GM19025 (cell line): Measurements from ENCODE around the gene ANKRD10.
"Not testable (repeated sequence)": the region's sequence is repeated elsewhere in the genome, so short reads cannot be mapped to it uniquely, and the experiment has no call there.

Source experiments
- ATAC-seq: cut with Tn5 transposase; IDR thresholded peaks from one replicate; pipeline ENCODE4 v1.9.1; 2021; ENCODE audit warnings: mild to moderate bottlenecking, low read depth, moderate library complexity; ENCODE audit not compliant: unreplicated experiment

Gene ANKRD10

DNA sequence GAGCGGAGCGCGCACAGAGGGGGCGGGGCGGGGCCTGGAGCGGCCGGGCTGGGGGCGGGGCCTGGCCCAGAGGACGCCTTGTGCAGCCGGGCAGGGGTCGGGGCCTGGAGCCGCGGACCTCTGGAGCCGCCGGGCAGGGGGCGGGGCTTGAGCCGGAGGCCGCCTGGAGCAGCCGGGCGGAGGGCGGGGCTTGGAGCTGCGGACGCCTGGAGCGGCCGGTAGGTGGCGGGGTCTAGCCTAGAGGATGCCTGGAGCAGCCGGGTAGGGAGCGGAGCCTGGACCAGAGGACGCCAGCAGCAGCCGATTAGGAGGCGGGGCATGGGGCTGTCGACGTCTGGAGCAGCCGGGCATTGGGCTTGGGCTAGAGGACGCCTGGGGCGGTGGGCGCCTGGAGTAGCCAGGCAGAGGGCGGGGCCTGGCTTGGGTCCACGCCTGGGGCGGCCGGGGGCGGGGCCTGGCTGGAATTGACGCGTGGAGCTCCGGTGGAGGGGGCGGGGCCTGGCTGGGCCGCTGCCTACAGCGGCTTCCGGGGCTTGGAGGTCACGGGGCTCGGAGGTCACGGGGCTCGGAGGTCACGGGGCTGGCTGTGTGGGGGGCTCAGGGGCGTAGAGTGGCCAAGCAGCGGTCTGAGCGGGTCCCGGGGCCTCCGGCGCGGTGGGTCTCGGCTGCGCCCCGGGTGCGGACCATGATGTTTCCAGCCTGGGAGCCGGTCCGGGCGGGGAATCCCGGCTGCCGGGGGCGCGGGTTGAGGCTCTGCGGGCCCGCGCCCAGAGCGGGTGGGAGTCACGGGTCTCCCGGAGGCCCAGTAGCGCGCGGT lies at the start of gene ANKRD10:
TSS of gene ANKRD10 (minus strand) at position 13 of the 817 bp plus-strand sequence. CDS start 135 bp downstream, outside the sequence.
- ATAC-seq = peak; percentile 70

DNA sequence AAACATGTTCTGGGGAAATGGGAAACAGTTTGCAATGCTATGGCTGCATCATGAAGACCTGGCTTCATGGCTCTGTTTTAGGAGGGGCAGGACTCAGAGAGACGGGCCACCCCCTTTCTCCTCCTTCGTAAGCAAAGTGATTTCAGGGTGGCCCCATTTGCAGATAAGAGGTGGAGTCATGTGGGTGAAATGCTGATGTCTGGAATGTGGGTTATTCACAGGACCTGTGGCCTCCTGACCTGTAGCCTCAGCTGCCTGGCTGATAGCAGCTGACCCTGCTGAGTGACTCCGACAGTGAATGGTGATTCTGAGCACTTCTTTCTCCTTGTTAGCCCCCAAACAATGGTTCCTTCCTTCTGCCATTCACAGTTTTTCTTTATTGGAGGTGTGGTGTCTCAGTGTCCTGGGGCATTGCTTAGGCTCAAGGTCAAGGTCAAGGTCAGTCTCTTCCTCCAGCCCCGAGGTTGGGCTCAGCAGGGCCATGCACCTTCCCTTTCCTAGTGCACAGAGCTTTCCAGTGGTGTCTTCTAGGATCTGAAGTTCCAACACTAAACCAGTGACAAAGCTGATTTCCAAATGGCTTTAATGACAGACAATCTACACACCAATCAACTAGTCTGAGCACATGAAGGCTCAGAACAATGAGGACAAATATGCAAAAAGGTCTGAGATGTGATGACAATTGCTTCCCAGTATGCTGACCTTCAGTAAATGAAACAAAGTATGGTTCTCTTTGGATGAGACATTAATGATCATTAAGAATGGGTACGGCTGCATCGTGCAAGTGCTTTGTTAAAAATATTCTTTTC lies 49.6 kb upstream of the ANKRD10 start:
- ATAC-seq = no peak

DNA sequence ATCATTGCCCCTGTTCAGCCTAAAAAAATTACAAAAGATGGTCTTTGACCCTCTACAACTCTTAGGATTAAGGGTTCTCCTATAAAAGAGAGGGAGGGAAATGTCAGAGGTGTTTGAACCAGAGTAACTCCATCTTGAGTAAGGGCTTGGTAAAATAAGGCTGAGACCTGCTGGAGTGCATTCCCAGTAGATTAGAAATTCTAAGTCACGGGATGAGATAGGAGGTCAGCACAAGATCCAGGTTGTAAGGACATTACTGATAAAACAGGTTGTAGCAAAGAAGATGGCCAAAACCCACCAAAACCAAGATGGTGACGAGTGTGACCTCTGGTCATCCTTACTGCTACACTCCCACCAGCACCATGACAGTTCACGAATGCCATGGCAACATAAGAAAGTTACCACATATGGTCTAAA lies 48.7 kb upstream of the ANKRD10 start:
- no peak for ATAC-seq

DNA sequence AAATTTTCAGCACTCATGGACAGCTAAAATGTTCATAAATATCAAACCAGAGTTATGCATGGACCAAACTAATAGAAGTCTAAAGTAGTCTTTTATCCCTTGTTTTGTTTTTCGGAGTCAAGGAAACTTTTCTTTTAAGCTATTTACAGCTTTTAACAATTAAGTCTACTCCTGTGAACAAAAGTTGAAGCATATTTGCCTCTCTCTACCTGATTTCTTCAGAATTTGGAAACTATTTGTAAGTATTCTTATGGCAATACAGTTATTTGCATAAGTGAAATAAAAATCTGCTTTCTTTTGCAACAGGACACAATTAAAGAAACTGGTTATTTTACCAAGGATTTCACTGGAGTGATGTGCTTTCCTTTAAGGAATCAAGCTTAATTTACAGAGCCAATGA lies 47.1 kb upstream of the ANKRD10 start:
- ATAC-seq = no peak

DNA sequence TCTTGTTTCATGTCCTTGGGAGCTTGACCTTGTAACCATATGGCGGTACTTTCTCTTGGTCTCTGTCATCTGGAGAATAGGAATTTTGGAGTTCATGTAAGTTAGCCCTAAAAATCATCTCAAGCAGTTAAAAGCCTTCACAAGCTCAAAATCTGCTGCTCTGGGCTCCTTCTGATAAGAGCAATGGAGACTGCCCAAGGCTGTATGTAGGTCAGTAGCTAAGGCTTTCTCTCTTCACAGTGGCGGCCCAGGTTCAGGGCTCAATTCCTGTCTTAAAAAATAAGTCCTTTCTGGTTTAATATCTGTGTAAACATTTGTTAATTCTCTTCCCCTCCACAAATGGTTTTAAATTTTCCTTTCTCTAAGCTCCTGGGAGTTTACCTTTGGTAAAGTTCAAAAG lies 45.3 kb upstream of the ANKRD10 start:
- ATAC-seq = no peak

DNA sequence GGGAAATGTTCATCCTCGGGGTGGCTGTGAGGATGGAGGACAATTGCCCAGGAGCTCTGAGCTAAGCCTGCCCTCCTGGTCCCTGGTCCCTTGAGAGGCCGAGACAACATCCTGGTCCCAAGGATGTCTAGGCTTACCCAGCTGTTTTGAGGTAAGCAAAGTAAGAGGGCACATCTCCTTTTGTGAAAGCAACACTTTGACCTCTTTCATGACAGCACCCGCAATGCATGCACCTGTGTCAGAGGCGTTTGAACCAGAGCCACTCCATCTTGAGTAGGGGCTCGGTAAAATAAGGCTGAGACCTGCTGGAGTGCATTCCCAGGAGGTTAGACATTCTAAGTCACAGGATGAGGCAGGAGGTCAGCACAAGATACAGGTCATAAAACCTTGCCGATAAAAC lies 43.1 kb upstream of the ANKRD10 start:
- no peak for ATAC-seq

DNA sequence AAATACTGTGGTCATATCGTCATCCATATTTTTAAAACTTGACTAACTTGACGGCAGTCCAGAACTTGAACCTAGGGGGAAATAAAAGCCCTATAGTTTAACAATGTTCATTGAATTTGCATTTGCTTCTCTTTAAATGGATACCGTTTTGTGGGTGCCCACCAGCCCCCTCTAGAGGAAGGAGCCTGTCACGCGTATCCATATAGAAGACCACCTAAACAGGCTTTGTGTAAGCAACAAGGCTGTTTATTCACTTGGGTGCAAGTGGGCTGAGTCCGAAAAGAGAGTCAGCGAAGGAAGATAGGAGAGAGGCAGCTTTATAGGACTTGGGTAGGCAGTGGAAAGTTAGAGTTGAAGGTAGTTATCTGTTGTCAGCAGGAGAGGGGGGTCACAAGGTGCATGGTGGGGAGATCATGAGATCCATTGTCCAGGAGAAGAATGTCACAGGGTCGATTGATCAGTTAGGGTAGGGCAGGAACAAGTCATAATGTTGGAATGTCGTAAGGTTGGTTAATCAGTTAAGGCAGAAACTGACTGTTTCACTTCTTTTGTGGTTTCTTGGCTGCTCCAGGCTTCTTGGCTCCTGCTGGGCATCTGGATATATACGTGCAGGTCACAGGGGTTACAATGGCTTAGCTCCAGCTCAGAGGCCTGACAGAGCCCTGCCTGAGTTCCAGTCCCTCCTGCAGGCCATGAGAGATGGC lies 42.5 kb upstream of the ANKRD10 start:
- no peak for ATAC-seq

DNA sequence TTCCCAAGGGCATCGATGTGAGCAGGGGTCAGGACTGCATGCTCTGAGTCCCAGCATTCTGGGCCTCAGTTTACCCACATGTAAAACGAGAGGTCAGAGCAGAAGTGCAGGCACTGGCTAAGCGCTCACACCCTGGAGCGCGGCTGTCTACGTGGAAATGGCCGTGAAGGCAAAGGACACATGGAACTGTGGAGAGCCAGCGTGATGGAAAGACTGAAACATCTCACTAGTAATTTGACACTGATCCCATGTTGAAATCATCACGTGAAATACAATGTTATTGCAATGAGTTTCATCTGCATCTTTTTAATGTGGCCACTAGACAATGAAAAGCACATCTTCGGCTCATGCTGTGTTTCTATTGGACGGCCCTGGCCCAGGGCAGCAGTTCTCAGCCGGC lies 41.3 kb upstream of the ANKRD10 start:
- not testable (repeated sequence) for ATAC-seq

DNA sequence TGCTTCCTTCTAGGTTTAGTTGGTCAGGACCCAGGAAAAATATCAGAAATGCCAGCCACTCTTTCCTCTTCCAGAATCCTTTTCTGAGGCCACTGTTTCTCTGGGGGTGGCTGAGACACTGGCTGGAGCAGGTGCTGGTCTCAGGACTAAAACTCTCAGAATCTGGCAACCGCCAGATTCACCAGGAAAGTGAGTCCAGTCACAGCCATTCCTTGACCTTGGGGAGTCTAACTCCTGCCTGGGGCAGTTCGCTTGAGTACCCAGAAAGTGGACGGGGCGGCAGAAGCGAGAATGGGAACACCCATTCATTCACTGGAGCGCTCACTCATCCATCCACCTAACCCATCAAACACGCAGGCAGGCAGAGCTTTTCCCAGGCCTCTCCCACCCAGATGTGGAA lies 40.7 kb upstream of the ANKRD10 start:
- not testable (repeated sequence) for ATAC-seq

DNA sequence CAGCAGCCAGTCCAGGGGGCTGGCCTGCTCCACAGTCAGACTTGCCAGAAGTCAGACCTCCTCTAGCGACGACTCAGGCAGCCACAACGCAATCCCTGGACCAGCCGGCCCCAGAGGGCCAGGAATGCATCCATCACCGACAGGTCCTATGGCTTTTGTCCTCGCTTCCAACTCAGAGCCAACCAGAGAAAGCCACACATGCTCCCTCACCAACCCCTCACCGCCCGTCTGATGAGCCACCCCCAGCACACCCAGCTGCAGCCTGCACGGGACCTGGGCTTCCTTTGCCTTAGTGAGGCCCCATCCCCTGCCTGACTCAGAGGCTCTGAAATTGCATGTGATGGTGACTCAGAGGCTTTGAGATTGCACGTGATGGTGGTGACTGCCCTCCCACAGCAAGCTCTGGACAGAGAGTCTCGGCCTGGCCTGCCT lies 40.2 kb upstream of the ANKRD10 start:
- ATAC-seq = peak; percentile 40

DNA sequence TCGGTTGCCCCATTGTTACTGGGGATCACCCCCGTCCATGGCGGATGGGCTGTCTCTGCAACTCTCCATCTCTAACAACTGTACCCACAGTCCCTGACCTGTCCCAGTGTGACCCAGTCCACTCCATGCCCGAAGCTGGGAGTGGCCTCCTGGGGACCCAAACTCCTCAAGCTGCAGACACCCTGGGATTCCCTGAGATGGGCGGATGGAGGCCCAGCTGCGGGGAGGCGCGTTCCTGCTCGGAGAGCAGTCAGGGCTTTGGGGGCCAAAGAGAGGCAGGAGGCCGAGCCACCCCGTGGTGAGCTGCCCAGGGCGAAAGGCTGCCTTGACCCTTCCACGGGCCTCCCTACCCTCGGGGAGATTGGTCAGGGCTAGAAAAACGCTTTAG lies 39.7 kb upstream of the ANKRD10 start:
- not testable (repeated sequence) for ATAC-seq

DNA sequence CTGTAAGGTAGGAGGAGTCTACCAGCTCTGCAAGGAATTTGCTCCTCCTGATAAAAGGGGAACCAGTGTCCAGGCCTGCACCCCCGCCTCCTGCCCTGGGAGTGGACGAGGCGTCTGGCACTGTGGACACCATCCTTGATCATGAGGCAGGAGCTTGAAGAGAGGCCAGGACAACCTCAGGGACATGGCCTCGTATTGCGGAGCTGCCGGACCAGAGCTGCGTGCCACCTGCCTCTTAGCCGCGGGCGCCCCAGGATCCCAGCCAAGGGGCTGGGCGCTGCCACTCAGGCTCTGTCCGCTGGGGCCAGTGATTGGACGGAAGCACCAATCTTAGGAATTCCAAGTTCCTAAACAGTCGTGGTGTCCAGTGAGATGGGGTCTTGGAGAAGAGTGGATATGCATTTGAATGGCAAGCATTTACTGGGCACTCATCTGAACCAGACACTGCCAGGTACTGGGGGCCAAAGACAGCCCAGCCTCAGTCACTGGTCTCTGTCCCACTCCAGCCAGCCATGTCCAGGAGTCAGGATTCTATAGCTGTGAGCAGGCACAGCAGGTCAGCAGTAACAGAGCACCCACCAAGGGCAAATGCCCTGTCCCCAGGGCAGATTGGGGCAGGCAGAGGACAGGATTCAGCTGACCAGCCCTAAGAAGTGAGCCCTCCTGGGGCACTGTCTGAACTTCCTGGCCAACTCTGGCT lies 39.1 kb upstream of the ANKRD10 start:
- ATAC-seq = no peak

DNA sequence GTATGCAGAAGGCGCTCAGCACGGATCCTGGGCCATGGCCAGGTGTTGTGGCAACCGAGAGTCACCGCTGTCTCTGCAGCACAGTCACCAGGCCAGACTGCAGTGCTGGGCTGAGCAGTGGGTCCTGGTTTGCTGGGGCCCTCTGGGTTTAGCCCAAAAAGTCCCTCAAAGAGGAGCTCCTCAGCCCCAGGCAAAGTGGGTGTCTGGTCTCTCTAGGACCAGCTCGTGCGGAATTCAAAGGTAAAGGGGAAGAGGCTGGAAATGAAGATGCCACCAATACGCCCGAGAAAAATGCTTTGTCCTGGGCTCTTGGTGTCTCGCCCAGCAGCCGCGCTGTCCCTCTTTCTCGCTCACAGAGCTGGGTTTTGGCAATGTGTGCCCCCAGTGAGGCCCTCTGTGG lies 38.5 kb upstream of the ANKRD10 start:
- no peak for ATAC-seq

DNA sequence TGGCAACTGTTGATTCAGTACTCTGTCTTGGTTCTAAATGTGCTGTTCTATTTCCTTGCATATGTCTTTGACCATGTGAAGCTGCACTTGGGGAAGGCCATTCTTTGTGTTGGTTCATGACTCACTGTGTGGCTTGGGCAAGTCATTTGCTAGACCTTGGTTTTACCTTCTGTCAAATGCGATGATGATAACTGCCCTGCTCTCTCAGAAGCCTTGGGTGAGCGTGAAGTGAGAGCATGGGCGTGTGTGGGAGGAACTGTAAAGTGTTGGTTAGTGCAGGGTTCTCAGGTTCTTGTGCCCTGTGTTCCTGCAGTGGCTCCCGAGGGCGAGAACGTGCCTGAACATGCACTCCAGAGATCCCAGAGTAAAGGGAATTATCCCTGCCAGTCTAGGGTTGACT lies 37.3 kb upstream of the ANKRD10 start:
- peak; percentile 73 for ATAC-seq

DNA sequence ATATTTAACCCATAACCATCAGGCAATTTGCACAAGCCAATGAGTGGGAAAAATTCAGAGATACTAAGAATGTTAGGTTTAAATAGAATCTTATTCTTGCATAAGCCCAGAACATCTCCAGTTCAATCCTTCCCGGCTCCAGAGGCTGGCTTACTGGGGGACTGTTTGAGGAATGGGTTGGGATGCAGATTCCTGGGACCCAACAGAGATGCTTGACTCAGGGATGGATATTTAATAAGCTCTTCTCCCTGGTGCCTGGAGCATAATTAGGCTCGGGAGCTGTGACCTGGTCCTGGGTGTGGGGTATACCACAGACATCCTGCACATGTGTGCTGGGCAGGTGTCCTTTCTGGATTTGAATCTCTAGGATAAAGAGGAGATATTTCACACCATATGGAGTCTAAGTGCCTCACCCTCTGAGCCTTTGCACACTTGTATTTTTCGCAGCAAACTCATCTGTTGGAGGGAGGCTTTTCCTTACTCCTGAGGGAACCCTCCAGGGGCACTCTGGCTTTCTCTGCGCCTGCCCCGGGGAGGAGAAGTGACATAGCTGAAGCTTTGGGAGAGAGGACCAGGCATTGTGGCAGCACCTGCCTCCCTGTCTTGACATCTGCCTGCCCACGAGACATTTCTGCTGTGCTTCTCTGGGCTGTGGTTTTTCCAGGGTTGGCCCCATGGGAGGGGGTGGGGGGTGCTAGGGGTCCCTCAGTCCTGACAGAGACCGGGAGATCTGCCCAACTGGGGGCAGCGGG lies 36.1 kb upstream of the ANKRD10 start:
- ATAC-seq = no peak

DNA sequence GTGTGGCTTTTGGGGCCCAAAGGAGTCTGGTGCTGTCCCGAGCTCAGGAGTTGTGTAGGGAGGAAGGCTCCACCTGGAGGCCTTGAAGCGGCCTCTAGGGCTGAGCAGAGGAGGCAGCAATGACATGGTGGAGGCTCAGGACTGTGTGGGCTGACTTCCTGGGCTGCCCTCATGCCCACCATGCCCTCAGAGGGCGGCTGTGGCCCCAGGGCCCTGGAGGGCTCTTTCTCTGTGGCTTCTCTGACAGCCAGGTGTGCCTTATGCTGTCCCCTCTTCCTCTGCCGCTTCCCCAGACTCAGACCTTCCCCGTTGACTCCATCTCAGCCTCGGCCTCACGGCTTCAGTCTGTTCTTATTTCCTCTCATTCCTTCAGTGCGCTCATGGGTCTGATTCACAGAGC lies 35.5 kb upstream of the ANKRD10 start:
- no peak for ATAC-seq

DNA sequence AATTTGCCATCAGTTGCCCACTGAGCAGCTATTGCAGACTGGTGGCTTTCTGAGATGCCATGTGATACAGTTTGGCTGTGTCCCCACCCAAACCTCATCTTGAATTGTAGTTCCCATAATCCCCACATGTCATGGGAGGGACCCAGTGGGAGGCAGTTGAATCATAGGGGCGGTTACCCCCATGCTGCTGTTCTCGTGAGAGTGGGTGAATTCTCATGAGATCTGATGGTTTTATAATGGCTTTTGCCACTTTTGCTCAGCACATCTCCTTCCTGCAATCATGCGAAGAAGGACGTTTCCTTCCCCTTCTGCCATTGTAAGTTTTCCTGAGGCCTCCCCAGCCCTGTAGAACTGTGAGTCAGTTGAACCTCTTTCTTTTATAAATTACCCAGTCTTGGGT lies 34.8 kb upstream of the ANKRD10 start:
- no peak for ATAC-seq

DNA sequence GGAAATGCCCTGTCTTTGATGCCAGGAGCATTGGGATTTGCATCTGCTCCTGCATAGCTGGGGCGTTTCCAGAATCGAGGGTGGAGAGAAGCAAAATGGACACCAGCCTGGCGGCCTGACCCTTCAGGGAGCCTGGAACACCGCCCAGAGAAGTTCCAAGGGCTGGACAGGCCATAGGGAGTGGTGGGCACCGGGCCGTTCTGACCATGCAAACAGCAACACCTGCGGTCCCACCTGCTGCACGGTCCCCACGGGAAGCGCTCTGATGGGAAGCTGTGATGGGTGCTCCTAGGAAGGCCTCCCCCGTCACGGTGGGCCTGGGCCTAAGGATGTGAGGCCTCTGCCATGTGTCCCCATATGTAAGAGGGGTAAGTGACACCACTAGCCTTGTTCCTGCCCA lies 34.2 kb upstream of the ANKRD10 start:
- no peak for ATAC-seq

DNA sequence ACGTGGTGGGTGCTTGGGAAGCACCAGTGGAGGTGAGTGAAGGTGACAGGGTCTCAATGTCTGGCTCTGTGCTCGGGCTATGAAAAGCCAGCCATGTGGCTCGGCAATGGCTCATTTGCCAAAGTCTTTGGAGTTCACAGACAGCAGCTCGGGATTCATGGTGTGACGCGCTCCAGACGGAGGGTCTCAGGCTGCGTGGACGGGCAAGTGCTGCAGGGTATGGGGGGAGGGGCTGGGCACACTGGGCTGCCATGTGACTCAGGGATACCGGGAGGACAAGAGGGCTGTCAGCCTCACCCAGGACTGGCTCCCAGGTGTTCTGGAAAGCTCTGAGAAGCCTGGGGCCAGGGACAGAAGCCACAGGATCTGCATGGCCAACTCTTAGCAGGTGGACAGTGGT lies 32.5 kb upstream of the ANKRD10 start:
- ATAC-seq = not testable (repeated sequence)
